Measurements from ENCODE around the gene SPARCL1.
A peak's percentile ranks its signal among the peaks of the same experiment; 100 is the strongest.
"Not testable (repeated sequence)": the region's sequence is repeated elsewhere in the genome, so short reads cannot be mapped to it uniquely, and the experiment has no call there.

Gene SPARCL1

DNA sequence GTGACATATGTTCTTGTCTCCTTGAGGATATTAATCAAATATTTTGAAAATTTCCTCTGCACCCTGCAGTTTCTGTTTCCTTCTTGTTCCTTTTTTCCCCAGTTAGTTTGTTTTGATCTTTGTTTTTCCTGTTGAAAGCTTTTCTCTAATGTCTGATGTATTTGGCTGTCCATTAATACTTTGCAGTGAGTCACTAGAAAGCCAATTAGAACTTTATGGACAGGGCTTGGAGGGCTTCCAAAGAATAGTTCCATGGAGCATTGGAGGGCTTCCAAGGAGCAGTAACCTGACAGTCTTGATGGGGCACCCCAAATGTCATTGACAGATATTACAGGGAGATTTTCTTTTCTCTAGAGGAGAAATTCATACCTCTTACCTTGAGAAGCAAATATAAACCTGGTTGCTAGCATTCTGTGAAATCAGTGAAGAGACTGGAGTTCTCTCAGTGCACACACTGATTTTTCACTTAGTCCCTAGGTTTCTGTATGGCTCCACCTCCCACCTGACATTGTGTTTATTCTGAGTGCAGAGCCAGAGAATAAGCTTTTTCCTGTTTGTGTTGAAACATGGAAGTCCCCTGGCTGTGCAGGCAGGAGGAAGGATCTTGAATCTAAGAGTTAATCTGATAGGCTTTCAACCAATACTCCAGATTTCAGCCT, 26.5 kb downstream of the SPARCL1 start:
- DNase-seq (ENCODE audit: low spot score): peak; percentile 37

DNA sequence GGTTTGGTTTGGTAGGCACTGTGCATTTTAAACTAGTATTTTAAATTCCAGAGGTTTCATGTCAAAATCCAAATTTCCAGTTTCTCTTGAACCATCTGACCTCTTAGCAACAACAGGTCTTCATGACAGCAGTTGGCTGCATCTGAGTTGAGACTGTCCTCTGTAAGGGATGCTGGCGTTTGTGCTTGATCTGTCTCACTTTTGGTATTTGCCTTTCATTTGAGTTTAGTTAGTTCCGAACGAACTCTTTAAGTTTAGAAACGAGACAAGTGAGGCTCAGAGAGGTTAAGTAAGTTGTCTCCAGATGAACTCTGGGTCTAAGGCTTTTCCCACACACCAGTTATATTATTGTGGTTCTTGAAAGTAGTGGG, 29.1 kb downstream of the SPARCL1 start:
- no peak for DNase-seq (ENCODE audit: low spot score)

DNA sequence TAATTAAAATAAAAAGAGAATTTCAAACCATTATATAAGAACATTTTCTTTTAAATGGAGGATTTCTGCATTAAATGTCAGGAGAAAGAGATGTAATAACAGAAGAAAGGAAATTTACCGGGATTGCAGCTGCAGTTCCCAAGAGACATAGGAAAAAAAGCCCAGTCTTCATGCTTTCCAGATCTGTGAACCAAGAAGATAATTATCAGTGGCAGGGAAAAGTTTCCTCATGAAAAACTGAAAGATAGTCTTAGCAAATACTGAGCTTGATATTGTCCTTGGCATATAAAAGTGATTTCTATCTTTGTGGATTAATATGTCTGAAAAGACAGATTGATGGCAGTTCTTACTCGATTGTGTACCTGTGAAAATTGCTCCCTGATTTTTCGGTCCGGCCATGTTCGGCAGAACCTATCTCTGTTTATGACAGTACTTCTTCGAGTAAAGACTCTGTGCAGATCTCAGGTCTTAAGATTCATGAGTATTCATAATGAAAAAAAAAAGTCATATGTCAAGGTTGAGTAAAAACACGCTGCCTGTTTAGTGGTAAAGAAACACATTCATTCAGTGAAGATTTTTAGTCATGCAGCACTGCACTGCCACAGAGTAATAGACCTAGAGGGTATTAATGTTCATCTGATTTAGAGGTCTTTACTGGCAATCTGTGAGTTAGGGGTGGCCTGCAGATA, 29.6 kb downstream of the SPARCL1 start:
- DNase-seq (ENCODE audit: low spot score): no peak

GRCh38 chr4:87498446-87498900, 30.7 kb downstream of the SPARCL1 start:
- no peak for DNase-seq (ENCODE audit: low spot score)

DNA sequence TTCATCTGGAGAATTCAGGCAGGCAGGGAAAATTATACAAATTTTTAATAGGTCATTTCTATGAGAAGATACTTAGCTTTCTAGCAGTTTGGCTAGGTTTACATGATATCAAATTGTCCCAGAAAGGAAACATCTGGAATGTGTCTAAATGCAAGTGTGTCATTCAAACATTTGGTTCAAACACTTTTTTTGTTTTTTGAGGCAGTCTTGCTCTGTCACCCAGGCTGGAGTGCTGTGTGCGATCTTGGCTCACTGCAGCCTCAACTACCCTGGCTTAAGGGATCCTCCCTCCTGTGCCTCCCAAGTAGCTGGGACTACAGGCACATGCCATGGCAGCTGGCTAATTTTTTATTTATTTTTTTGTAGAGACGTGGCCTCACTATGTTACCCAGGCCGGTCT, 31.6 kb downstream of the SPARCL1 start:
- DNase-seq (ENCODE audit: low spot score): no peak

GRCh38 chr4:87497159-87497558, 32.0 kb downstream of the SPARCL1 start:
- DNase-seq (ENCODE audit: low spot score): no peak

GRCh38 chr4:87493115-87493514, 36.1 kb downstream of the SPARCL1 start:
- no peak for DNase-seq (ENCODE audit: low spot score)

DNA sequence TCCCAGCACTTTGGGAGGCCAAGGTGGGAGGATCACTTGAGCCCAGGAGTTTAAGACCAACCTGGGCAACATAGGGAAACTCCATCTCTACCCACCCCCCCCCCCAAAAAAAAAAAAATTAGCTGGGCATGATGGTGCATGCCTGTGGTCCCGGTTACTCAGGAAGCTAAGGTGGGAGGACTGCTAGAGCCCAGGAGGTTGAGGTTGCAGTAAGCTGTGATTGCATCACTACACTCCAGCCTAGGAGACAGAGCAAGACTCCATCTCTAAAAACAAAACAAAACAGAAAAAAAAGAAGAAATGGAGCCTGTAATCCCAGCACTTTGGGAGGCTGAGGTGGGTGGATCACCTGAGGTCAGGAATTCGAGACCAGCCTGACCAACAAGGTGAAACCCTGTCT, 37.3 kb downstream of the SPARCL1 start:
- DNase-seq (ENCODE audit: low spot score): not testable (repeated sequence)

GRCh38 chr4:87491436-87491835, 37.7 kb downstream of the SPARCL1 start:
- DNase-seq (ENCODE audit: low spot score): no peak

- DNase-seq (ENCODE audit: low spot score): no peak
Measured at GRCh38 chr4:87490664-87491369, 38.4 kb downstream of the SPARCL1 start.

DNA sequence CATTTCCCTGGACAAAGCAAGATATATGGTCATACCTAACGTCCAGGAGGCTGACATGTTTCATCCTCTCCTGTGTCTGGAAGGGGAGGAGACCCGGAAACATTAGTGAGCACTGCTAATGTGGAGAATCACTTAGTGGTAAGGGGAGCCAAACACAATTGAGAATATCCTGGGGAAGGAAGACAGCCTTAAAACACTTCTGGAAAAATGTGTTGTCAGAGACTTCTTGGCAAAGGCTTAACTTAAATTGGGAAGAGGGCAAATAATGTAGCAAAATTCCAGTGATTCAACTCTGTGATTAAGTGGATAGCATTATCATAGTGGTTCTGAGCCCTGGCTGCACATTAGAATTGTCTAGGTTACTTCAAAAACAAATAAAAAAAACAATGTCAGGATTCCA, 39.5 kb downstream of the SPARCL1 start:
- DNase-seq (ENCODE audit: low spot score): no peak

DNA sequence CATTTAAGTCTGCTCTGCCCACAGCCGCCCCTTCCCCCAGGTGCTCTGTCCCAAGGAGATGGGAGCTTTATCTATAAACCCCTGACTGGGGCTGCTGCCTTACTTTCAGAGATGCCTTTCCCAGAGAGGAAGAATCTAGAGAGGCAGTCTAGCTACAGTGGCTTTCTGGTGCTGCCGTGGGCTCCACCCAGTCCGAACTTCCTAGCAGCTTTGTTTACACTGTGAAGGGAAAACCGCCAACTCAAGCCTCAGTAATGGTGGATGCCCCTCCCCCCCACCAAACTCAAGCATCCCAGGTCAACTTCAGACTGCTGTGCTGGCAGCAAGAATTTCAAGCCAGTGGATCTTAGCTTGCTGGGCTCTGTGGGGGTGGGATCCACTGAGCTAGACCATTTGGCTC, 40.5 kb downstream of the SPARCL1 start:
- DNase-seq (ENCODE audit: low spot score): not testable (repeated sequence)

- not testable (repeated sequence) for DNase-seq (ENCODE audit: low spot score)
Measured at GRCh38 chr4:87483247-87483646, 45.9 kb downstream of the SPARCL1 start.

GRCh38 chr4:87481377-87481776, 47.8 kb downstream of the SPARCL1 start:
- DNase-seq (ENCODE audit: low spot score): no peak

- DNase-seq (ENCODE audit: low spot score): no peak
Measured at GRCh38 chr4:87478732-87479250, 50.4 kb downstream of the SPARCL1 start.

DNA sequence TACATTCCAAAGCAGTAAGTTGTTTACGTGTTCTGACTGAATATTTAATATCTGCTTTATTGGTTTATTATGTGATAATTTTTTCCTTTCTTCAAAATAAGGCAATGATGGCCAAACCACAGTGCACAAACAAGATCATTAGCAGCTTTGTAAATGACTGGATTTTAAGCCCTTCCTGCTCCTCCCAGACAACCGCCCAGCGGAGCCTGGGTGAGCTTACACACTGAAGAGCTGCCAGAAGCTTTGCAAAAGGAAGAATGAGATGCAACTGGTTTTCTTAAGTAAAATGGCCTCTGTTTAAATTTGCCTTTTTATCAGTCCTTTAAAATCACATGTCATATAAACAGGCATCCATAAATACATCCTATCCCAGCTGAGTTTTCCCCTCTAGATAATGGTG, 52.2 kb downstream of the SPARCL1 start:
- DNase-seq (ENCODE audit: low spot score): peak; percentile 16

DNA sequence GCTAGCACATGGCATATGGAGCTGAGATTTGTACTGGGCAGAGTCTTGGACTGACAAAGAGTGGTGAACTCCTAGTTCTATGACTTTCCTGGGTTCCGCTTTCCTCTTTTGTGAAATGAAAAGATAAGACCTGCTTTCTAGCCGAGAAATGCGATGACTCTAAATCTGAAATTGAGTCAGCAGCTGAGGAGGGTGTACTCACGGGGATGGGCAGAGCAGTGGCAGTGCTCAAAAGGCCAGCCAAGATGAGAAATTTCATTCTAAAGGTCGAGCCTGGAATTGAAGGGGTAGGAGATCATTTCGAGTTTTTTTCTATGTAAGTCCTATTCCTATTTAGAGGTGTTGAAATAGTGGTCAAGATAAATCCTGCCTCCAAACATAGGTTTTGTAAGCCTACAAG, 59.8 kb downstream of the SPARCL1 start:
- DNase-seq (ENCODE audit: low spot score): no peak

DNA sequence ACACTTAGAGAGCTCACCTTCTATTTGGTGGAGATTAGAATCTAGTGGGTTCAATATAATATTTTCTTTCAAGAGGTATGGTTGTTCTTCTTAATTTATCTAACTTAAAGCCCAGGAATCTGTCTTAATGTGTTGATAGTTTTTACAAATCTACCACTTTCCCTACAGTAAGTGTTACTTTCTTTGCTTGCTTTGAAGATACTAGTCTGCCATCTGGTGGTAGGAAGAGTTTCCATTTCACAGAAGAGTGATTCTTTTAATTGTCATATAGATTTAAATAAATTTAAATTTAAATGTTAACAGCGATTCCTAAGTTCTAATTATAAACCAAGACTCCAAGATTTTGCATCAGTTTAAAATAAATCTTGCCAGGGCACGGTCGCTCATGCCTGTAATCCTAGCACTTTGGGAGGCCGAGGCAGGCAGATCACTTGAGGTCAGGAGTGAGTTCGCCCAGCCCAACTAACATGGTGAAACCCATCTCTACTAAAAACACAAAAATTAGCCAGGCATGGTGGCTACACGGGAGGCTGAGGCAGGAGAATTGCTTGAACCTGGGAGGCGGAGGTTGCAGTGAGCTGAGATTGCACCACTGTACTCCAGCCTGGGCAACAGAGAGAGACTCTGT, 63.3 kb downstream of the SPARCL1 start:
- DNase-seq (ENCODE audit: low spot score): peak; percentile 65

DNA sequence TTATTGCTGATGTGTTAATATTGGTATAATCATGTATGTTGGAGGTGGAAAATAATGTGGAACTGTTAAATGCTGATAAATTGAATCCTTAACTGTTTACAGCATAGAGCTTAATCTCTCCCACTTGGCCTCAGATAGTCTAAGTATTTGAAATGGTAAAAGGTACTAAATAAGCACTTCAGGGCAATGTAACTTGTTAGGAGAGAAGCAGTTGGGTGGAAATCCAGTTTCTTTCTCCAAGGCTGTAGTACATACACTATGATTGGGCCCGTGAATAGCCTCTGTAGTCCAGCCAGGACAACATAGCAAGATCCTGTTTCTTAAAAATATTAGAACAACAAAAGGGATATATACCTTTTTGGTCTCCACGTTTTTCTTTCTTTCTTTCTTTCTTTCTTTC, 67.1 kb downstream of the SPARCL1 start:
- no peak for DNase-seq (ENCODE audit: low spot score)

GRCh38 chr4:87461281-87461700, 67.9 kb downstream of the SPARCL1 start:
- DNase-seq (ENCODE audit: low spot score): no peak

DNA sequence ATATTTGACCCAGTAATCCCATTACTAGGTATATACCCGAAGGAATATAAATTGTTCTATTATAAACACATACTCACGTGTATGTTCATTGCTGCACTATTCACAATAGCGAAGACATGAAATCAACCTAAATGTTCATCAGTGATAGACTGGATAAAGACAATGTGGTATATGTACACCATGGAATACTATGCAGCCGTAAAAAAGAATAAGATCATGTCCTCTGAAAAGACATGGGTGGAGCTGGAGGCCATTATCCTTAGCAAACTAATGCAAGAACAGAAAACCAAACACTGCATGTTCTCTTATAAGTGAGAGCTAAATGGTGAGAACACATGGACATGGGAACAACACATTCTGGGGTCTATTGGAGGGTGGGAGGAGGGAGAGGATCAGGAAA, 70.3 kb downstream of the SPARCL1 start:
- DNase-seq (ENCODE audit: low spot score): no peak

DNA sequence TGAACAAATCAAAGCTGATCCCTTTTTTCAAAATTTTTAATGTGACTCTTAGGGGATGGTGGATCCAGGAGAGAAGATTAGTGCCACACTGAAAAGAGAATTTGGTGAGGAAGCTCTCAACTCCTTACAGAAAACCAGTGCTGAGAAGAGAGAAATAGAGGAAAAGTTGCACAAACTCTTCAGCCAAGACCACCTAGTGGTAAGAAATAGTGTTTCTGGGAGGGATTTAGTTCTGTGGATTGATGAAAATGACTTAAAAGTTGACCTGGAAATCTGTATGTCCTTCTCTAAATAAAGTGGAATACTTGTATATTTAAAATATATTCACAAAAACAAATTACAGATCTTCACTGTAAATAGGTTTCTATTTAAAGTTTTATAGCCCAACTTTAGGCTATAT, 77.6 kb downstream of the SPARCL1 start:
- DNase-seq (ENCODE audit: low spot score): no peak

Data from Ammon's horn (tissue), 1 donor.